Astrocyte (in vitro differentiated cells and primary cell): ENCODE measurements around the gene PSEN1.

Source experiments
- EZH2 ChIP-seq: IDR thresholded peaks from 2 replicates; pipeline ENCODE4 v1.6.1; 2012; ENCODE audit warnings: mild to moderate bottlenecking, low read length, inconsistent platforms; ENCODE audit not compliant: insufficient read depth
- TF ChIP-seq, protein P1 (sequence below): IDR thresholded peaks from 2 replicates; pipeline ENCODE4 v1.5.1; 2011; ENCODE audit warnings: low read depth, mild to moderate bottlenecking, inconsistent platforms, low read length, moderate library complexity; ENCODE audit not compliant: insufficient read depth

DNA sequence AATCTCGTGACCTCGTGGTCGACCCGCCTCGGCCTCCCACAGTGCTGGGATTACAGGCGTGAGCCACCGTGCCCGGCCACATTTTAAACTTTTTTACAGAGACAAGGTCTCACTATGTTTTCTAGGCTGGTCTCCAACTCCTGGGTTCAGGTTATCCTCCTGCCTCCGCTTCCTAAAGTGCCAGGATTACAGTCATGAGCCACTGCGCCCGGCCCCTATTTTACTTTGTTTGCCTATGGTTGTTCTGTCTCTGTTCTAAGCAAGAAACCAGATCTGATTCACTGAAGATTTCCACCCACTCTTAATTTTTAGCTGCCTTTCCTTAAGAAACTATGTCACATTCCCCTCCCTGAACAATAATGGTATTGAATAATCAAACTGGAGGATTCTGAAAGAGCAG is 38.9 kb upstream of the PSEN1 start:
- TF ChIP-seq, protein P1, sequence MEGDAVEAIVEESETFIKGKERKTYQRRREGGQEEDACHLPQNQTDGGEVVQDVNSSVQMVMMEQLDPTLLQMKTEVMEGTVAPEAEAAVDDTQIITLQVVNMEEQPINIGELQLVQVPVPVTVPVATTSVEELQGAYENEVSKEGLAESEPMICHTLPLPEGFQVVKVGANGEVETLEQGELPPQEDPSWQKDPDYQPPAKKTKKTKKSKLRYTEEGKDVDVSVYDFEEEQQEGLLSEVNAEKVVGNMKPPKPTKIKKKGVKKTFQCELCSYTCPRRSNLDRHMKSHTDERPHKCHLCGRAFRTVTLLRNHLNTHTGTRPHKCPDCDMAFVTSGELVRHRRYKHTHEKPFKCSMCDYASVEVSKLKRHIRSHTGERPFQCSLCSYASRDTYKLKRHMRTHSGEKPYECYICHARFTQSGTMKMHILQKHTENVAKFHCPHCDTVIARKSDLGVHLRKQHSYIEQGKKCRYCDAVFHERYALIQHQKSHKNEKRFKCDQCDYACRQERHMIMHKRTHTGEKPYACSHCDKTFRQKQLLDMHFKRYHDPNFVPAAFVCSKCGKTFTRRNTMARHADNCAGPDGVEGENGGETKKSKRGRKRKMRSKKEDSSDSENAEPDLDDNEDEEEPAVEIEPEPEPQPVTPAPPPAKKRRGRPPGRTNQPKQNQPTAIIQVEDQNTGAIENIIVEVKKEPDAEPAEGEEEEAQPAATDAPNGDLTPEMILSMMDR = no peak
- TF ChIP-seq EZH2 = no peak
